Islet of Langerhans (tissue), 1 donor: Measurements from ENCODE around the gene SCD.
"Not testable (repeated sequence)": the region's sequence is repeated elsewhere in the genome, so short reads cannot be mapped to it uniquely, and the experiment has no call there.

Experiments used
- FAIRE-seq: peaks from one replicate; lab custom pipeline; 2011; peaks lifted over from hg19 to GRCh38; lab: Jason Lieb, UNC

The SCD gene

DNA sequence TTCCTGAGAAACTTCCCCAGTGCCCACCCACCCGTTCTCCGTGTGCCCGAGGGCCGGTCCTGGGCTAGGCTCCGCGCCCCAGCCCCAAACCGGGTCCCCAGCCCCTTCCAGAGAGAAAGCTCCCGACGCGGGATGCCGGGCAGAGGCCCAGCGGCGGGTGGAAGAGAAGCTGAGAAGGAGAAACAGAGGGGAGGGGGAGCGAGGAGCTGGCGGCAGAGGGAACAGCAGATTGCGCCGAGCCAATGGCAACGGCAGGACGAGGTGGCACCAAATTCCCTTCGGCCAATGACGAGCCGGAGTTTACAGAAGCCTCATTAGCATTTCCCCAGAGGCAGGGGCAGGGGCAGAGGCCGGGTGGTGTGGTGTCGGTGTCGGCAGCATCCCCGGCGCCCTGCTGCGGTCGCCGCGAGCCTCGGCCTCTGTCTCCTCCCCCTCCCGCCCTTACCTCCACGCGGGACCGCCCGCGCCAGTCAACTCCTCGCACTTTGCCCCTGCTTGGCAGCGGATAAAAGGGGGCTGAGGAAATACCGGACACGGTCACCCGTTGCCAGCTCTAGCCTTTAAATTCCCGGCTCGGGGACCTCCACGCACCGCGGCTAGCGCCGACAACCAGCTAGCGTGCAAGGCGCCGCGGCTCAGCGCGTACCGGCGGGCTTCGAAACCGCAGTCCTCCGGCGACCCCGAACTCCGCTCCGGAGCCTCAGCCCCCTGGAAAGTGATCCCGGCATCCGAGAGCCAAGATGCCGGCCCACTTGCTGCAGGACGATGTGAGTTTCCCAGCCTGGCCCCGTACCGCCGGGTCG is at the start of gene SCD:
Gene SCD (plus strand): TSS at position 469 of the 803 bp plus-strand sequence. CDS start 272 bp downstream, at position 741.
- no peak for FAIRE-seq

DNA sequence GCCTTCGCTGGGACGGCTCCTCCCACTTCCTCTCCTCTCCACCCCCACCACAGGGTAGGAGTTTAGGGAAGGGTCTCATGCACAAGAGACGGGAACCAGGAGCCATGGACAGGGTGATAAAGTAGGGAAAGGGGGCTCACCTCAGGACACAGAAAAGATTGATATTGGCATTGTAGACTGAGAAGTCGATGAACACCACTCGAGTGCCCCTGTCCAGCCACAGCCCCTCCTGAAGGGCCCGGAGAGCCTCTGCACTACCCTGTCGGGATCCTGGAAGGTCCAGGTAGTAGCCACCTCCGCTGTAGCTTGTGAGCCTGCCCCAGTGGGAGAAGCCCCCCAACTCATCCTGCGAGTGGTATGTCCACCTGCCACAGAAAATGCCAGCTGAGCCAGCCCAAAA is 49.8 kb upstream of the SCD start:
- no peak for FAIRE-seq

DNA sequence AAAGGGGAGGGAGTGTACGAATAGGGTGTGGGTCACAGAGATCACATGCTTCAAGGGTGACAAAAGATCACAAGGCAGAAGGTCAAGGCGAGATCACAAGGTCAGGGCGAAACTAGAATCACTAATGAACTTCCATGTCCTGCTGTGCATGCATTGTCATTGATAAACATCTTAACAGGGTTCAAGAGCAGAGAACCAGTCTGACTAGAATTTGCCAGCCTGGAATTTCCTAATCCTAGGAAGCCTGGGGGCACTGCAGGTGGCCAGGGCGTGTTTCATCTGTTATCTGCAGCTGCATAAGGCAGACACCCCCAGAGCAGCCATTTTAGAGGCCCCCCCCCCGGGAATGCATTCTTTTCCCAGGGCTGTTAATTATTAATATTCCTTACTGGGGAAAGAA is 45.9 kb upstream of the SCD start:
- not testable (repeated sequence) for FAIRE-seq

DNA sequence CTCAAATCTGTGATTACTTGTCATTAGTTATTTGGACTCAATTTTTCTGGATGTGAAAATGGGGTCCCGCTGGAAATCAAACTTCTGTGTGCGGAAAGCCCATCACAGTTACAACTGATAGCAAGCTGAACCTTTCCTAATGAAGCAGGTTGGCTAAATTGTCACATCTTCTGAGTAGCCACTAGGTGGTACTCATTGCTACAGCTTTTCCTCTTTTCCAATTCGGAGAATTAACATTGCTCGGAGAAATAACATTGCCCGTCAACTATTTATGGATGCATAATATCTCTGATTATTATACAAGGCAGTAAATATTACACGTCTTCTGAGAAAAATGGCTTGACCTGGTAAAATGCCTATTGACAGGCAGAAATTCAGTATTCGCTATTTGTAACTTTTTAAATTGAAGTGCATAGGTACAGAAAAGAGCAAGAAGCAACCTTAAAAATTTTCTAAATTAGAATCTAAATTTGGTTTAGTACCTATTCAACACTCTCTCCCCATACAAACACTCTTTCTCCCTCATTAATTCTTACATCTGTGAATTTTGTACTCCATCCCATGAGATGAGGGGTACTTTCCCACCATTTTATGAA is 43.2 kb upstream of the SCD start:
- peak; percentile 93 for FAIRE-seq

DNA sequence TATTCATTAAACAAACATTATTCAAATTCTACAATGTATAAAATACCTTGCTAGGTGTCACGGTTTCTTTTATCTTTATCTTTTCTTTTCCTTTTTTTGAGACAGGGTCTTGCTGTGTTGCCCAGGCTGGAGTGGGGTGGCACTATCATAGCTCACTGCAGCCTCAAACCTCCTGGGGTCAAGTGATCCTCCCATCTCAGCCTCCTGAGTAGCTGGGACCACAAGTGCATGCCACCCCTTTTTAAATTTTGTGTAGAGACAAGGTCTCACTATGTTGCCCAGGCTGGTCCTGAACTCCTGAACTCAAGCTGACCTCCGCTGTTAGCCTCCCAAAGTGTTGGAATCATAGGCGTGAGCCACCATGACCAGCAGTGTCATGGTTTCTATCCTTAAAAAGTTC is 42.6 kb upstream of the SCD start:
- FAIRE-seq, result no peak

DNA sequence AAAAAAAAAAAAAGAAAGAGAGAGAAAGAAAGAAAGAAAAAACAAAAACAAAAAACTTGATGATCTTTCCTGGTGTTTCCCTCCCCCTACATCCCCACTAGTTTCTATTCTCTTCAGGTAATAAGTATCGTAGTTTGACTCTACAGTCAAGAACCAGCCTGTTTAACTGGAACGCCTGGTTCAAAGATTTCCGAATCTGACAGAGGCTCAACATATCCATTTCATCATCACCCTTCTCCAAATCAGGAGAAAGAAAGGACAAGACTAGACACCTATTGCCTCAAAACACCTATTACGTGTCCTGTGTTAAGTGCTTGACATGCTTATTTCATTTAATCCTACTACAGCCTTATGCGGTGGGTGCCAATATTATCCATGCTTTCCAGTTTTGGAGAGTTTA is 40.2 kb upstream of the SCD start:
- FAIRE-seq, result no peak

DNA sequence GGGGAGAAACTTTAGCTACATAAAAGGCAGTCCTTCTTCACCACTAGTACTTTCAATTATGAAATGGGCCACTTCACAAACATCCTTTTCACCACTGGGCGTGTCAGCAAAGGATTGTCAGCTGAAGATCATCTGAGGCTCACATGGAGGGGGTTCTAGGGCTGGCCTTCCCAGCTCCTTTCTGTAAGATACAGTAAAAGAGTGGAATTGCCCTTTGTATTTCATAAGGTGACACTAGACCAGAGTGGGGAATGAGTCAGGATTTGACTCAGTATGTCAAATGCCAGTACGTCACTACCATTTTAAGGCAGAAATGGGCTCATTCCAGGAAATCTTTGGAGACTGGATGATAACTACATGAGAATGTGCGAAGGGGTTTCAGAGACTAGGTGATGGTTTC is 39.3 kb upstream of the SCD start:
- no peak for FAIRE-seq

DNA sequence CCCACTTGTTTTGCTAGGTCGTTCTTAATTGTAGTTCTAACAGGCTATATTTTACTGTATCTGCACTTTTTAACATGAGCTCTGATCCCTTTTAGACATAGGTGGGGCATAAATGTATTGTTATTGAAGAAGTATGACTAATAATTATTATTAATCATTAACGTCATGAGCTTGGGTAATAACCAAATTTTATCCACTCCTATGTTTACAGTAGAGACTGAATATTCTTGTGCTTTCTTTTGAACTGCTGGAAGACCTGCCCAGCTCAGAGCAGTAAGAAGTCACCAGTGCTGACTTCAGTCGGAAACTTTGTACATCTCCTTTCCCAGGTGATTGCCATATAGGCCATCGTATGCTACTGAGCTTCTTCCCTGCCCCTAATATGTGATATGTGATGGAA is 35.7 kb upstream of the SCD start:
- FAIRE-seq, result no peak

DNA sequence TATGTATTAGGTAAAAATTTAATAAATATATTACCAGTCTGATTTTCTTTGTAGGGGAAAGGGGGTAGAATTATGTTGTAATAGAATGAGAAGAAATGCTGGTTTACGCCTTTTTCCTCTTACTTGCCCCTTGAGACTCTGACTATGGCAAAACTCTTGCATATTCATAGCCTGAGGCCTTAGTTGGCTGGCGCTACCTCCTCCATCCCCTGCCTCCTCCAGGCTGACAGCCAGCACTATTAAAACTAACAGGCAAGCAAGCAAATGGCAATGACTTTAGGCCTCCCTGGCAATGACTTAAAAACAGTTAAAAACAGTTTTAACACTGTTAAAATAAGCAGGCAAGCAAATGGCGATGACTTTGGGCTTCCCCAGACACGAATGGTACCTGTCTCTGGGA is 31.4 kb upstream of the SCD start:
- FAIRE-seq, result no peak

DNA sequence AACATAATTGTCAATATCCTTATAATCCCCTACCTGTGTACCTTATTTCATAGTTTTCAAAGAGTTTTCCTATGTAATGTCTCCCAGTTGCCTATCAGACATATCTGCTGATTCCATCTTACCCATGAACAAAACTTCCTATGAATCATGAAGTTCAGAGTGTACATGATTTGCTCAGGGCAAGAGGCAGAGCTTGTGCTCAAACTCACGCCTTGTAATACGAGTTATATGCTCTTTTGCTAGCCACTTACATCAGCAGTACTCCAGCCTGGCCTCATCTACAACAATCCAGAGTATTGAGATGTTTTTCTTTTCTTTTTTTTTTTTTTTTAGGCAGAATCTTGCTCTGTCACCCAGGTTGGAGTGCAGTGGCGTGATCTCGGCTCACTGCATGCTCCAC is 28.8 kb upstream of the SCD start:
- FAIRE-seq, result no peak

DNA sequence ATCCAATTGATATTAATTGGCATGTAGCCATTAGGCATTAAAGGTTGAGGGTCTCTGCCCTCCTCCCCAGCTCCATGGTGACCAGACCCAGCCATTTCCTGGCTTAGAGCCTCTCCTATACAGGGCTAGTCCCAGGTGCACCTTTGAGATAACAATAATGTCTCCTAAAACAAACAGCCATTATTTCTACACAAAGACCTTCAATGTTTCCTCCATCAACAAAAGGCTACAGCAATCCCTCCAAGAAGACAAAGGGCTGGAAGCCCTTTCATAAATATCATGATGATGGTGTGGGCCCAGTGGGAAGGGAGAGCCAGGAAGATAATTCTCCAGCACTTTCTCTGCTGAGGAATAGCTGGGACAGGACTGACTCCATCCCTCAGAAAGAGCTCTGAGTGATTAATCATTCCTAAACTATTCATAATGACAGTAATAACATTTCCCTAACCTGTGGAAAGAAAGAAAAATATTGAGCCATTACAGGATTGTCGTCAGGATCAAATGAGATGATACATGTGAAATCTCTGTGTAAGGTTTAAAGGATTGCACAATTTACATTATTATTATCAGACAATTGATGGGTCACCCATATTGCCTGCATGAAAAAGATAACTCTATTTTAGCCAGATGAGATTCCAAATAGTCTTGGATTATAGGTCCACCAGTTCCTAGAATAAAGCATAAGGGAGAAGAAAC is 27.2 kb upstream of the SCD start:
- no peak for FAIRE-seq

DNA sequence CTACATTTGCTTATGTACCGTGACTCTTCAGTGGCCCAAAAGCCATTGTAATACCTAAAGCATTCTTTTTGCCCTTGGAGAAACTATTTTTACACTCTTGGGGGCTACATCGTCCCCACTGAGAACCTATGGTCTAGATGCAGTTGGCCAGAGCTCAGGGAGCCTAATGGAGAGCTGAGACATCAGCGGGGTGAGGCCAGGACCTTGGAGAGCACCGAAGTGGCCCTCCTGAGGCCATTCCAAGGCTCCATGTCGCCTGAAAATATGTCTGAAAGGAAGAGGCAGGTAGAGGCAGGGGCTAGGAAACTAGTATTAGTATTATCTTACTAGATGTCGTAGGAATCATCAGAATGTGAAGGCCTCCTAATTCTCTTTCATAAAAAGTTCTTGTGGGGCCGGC is 21.9 kb upstream of the SCD start:
- no peak for FAIRE-seq

DNA sequence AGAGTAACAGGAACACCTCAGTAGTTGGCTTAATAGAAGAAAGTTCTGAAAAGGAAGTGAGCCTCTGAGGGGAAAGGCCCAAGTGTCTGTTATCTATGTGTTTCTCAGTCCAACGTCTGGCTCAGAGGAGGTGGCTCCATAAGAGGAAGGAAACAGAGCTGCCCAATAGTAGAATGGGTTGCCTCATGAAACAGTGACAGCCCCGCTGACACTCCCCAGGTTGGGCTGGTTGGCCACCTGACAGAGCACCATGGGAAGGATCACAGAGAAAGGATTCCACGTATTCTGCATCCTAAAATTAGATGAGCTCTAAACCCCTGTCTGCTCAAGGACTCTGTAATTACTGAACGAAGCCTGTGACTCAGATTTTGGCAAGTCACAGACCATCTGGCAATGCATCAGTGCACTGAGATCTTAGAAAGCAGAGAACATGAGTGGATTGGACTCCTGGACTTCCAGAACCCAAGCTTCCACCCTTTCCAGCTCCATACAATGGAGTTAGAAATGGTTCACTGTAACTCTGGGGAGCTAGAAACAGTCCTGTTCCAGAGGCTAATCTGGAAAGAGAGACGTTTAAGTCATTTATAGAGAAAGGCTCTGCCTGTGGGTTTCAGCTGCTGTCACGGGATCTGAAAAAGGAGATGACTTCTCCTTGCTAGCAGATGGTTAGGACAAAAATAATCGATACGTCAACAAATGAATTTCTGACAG is 19.9 kb upstream of the SCD start:
- no peak for FAIRE-seq

DNA sequence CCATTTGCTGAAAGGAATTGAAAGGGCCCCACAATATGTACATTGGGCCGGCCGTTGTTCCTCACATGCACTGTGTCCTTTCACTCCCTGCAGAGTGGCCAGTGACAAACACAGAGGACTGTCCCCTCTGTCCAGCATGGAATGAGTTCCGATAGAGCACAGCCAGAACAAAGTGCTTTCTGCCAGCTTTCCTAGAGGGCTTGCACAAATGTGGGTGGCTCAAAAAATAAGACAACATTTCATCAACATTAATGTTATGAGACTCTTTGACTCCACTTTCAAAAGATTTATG is 19.4 kb upstream of the SCD start:
- no peak for FAIRE-seq

DNA sequence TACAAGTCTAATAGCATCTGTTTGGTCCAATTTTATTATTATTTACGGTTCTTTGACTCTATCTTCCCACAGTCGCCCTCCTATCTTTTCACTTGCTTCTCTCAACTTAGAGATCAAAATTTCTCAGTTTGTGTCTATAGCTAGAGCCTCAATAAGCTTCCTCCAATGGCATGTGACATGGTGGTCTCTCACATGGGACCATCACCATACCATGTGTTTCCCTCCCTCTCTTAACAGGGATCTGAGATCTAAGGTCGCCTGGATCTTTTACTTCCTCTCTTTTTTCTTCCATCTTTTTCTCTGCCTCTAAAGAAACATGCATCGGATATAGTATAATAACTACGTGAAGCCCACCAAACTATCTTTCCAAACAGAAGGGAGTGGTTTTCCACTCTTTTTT is 18.8 kb upstream of the SCD start:
- FAIRE-seq, result no peak

DNA sequence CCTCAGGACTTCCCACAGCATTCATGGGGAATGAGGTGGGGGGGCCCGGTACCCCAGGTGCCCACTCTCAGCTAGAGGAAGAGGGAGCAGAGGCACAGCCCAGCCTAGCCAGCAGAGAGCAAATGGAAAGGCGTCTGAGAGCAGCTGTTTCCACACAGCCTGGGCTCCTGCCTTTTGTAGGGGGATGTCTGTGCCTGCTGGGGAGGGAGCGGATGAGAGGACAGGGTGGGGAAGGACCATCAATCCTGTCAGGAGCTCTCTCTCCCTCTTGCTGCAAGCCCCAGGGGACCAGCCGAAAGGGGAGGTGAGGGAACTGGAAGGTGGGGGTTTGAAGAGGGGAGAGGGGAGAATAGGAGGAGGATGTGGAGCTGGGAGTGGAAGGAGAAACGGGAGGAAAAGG is 17.0 kb upstream of the SCD start, which contains the start of gene PKD2L1:
Gene PKD2L1 (minus strand): TSS at position 150 of the 400 bp plus-strand sequence. CDS start 125 bp downstream, at position 25.
- FAIRE-seq, result no peak

DNA sequence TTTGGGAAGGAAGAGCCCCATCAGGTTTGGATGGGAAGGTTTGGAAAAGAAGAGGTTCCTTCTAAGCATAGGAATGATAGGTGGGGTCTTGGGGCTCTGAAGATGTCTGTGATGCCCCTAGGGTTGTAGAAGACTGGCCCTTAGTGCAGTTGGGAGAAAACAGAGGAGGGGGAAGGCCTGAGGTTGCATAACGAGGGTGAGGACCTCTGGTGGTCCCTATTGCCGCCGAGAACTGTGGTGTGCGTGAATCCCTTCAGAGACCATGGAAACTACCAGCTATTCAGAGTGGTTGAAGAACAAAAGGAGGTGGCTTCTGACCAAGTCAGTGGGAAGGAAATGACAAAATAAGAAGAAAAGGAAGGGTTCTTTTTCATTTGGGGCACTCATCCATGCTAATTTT is 13.9 kb upstream of the SCD start:
- no peak for FAIRE-seq

DNA sequence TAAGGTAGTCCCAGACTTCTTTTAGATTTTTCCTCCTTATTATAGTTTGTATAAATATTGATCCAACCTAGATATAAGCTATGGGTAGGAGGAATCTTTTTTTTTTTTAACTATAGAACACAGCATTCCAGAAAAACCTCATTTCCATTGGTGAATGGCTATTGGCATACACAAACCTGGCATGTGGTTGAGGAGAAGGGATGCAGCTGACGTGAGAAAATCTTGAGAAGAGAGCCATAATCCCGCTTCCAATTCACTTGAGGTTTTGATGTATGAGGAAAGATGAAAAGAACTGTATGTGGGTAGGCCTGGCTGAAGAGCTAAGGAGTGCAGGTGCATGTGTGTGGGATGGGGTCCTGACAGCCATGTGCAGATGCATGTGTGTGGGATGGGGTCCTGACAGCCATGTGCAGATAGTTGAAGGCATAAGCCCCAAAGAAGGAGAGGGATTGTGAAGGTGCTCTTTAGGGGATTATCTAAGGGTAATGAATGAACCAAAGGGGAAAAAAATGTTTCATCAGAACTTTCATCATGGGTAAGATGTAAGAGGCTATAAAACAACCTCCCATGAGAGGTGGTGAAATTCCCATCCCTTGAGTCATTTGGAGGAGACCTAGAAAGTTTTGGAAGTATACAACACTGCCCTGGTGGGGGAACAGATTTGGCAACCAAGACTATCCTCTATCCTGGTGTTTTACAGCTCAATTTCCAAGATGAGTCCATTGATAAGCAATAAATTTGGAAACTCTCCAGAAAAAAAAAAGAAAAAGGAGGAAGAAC is 13.2 kb upstream of the SCD start:
- FAIRE-seq, result no peak

DNA sequence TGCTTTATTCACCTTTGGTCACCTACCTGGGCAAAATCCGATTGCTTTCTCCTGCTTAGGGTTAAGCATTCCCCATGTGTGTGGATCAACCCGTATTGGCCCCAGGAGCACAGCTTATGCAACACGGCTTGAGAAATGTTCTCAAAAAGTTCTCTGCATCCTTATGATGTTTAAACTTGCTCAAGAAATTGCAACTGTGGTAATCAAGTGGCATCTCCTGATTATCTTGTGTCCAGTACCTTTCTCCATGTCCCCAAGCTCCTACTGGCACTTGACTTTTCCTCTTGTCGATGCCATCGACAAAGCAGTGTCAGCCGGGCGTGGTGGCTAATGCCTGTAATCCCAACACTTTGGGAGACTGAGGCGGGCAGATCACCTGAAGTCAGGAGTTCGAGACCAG is 12.3 kb upstream of the SCD start:
- FAIRE-seq, result no peak

DNA sequence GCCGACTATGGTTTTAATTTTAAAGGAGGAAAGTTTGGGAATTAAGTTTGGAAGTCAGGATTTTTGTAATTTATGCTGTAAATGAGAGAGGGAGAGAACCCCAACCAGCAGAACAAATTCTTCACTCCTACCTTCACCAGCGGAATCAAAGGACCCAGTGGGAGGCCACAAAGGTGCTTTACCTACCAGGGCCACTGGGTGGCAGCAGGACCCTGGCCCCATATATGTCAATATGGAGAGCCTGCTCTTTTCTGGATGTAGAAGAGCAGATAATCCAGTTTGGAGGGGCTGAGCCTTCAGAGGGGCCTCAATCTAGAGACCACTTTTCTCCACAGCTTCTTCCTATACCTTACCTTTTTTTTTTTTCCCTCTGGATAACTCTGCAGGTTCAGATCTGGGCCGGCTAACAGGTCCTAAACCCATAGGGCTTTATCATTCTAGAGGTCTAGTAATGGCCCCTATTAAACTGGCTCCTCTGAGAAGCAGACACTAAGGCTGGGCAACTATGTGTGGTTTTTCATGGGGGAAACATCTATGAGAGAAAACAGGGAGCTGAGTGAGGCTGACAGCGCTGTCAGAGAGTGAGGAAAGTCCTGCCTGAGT is 8.5 kb upstream of the SCD start:
- FAIRE-seq, result no peak

DNA sequence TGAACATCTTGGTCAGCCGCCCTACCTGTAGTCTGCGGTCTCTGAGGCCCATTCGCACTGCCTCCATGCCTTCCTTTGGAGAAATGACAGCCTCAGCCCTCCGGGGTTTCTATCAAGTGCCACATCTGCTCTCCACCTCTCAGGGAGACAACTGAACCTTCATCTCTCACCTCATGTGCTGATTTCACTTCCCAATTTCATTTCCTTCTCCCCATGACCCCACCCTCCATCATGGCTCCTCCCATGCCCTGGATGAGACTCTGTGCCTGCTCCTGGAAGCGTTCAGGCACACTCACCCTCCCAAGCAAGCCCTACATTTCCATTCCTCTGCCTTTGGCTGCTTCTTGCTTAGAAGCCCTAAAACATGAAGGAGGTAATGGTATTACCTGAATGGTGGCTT is 7.8 kb upstream of the SCD start:
- FAIRE-seq, result no peak
